Stimulated activated CD8-positive, alpha-beta memory T cell treated with anti-CD3 and anti-CD28 coated beads, Interleukin-2, amount 100 ng/mL, for 48 hours (primary cell): Measurements from ENCODE around the gene AHNAK.
"Not testable (repeated sequence)": the region's sequence is repeated elsewhere in the genome, so short reads cannot be mapped to it uniquely, and the experiment has no call there.

ENCODE experiments used
- DNase-seq, 2 donors: peaks; one replicate each; pipeline ENCODE4 v3.0.0-alpha.2; 2020; ENCODE audit warnings: low read depth in 2 of 2

The AHNAK gene

GRCh38 chr11:62550478-62550877, 3.9 kb upstream of the AHNAK start:
- DNase-seq = not testable (repeated sequence)

GRCh38 chr11:62548545-62549335, 2.1 kb upstream of the AHNAK start:
- DNase-seq = no peak

GRCh38 chr11:62547691-62548281, 1.2 kb upstream of the AHNAK start:
- DNase-seq = no peak

- DNase-seq = no peak
Measured at GRCh38 chr11:62546929-62547625, 471 bp upstream of the AHNAK start.

DNA sequence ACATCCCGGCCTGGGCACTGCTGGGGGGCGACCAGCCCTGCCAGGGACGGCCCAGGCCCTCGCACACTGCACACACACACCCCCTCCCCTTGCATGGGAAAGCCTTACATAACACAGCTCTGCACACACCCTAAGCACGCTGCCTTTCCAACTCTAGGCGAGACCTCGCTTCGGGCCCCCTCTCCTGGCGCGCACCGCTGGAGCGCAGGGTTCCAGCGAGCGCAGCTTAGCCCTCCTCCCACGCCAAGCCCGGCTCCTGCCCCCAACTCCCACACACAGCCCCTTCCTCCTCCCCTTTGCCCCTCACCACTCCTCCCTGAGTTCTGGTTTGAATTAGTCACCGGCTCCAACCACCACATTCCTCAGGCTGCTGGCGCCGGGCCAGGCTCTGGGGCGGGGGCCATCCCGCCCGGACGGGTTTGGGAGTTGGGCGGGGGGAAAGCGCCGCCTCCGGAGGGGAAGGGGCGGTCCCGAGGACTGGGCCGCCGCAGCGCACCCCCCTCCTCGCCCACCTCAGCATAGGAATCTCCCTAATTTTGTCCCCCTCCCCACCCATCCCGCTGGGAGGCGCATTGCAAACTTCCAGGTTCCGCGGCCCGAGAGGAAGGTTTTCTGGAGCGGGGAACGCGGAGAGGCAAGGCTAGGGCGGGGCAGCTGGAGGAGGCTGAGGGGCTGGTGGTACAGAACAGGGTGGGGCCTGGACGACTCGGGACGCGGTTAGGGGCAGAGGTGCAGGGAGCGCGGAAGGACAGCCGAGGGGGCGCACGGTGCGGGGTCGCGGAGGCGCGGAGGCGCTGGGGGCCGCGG, 966 bp downstream of the AHNAK start:
- DNase-seq = no peak

DNA sequence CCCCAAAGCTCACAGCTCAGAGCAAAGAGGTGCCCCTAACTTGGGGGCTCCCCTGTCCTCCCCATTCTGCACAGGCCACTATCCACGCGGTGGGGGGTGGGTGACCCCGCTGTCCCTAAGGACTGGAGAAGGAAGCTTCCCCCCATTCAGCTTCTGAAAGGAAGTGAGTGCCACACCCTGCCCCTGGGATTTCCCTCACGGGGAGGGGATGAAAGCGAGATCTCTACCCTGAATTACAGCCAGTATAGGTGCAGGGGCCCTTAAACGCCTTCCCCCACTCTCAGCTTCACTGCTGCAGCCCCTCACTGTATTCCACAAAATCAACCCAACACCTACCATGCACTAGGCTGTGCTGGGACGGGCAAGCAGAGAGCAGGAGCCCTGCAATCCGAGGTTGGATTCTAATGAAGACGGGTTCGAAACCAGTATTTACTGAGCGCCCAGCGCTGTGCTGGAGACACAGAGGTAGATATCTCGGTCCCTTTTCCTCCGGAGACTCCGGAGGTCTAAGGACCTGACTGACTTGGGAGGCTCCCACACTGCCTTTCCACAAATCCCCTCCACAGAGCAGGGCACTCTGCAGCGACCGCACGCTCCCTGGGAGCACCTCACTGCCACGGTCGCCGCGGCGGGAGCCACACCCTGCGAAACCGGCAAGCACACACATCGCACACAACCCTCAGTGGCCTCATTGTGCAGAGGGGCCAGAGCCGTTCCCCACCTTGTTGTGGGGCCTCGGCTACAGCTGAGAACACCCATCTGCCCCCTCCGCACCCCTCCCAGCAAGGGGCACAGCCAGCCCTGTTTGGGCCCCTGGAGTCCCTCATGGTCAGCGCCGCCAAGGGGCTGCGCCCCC, 1.8 kb downstream of the AHNAK start:
- no peak for DNase-seq

DNA sequence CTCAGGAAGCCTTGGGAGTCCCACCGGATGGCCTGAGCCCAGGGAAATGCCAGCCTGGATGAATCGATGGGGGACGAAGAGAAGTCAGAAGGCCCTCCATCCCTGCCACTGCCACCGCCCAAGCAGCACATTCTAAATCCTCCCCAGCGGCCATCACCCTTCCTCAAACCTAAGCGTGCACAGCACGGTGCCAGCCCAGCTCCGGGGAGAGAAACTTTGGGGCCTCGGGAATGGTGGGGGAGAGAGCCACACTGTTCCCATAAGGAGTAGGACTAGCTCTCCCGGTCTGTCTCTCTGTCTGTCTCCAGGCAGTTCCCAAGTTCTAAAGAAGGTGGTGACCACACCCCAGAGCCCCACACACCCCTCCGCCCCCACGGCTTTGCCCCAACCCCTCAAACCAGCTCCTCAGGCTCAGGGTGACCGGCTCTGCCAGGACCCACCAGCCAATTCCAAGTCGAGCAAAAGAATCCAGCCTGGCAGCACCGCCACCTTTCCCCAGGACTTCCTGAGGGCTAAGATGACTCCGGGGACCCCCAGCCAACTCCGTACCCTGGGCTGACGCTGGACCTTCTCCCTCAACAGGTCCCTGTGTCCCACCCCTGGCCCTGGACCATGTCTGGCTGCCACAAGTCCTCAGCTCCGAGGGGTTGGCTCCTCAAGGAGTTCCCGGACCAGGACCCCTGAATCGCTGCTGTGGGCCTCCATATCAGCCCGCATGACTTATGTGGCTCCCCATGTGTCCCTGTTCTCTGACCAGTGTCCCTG, 2.7 kb downstream of the AHNAK start:
- DNase-seq = no peak

- DNase-seq = peak in 1 of 2 donors; percentile 59
Measured at GRCh38 chr11:62542750-62543567, 3.6 kb downstream of the AHNAK start.

- no peak for DNase-seq
Measured at GRCh38 chr11:62542111-62542745, 4.4 kb downstream of the AHNAK start.

DNA sequence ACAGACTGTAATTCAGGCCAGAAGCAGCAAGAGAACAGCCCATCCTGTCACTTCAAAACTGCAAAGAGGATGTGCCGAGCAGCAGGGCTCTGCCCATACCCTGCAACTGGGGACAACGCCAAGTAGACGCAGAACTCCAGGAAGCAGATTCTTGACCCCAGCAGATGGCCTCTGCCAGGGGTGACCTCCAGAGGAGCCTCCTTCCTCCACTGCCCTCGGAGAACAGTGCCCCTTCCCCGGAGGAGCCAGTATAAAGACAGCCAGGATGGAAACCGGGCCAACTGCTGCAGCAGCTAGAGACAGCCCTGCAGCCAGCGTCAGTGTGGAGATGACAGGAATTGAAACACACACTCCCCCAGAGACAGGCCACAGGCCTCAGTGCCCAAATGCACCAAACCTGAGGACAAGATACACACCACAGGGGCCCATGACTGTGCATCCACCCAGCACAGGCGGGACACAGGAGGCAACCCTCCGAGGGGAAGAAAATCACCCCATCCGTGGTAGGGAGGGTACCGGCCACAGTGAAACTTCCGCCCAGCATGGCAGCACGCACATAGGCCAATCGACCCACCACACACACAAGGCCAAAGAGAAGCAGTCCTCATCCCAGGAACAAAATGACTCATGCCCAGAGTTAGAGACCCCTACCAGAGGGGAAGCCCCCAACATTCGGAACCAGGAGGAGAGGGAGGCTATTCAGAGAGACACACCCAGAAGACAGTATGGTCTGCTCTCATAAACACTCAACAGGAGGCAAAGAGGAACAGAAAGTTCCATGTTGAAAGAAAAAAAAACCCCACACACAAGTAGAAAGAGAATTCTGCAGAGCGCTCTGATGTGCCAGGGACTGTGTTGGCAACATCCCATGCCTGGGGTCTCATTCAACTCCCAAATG, 5.6 kb downstream of the AHNAK start:
- no peak for DNase-seq

DNA sequence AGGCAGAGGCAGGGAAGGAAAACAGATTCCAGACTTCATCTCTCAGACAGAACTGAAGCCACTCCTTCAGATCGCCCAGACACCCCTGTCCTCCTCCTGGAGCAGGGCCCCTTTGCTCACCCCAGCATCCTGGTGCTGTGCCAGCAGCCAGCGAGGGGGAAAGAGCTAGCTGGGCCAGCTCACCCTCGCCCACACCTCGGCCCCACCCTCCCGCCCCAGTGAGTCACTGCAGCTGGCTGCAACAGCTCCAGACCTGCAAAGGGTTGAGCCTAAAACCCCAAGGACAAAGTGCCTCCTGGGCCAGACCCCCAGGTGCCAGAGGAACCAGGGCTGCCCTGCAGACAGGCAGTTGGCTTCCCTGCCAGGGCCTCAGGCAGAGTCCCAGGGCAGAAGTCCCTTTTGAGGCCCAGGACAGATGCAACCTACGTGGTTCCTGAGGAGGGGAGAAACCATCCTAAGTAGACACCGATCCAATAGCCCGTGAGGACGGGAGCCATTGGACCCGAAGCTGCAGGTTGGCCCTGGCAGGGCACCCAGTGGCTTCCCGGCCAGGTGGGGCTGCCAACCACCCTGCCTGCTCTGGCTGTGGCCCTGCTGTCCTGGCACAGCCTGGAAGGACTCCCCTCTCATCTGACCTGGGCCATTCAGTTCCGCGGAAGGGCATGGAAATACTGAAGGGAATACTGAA, 7.2 kb downstream of the AHNAK start:
- DNase-seq = peak in 1 of 2 donors; percentile 57

DNA sequence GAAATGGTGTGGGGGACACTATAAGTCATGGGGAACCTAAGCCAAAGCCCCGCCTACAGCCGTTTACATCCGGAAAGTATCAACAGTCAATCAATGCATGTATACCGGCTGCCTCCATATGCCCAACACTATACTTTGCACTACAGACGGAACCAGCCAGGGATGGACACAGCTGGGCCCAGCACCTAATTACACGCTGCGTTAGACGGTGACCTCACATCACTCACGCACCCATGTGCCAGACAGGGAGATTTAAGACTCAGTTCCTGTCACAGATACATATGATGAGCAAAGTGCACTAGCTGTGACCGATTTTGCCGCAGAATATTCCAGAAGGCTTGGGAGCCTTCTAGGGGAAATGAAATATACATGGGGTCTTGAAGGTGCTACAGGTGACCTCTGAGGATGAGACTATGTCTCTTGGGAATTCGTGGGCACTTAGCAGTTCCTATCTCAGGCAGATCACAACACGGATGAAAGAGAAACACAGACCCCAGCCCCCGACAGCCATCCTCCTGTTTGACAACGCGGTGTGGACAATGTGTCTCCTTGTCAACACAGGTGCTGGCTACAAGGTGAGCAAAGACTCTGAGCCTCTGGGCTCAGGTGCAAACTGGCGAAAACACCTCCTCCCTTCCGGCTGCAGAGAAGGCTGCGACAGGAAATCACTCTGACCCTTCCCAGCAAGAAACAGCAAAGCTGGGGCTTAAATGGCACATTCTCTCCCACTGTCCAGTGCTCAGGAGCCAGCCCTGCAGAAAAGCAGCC, 8.0 kb downstream of the AHNAK start:
- no peak for DNase-seq

DNA sequence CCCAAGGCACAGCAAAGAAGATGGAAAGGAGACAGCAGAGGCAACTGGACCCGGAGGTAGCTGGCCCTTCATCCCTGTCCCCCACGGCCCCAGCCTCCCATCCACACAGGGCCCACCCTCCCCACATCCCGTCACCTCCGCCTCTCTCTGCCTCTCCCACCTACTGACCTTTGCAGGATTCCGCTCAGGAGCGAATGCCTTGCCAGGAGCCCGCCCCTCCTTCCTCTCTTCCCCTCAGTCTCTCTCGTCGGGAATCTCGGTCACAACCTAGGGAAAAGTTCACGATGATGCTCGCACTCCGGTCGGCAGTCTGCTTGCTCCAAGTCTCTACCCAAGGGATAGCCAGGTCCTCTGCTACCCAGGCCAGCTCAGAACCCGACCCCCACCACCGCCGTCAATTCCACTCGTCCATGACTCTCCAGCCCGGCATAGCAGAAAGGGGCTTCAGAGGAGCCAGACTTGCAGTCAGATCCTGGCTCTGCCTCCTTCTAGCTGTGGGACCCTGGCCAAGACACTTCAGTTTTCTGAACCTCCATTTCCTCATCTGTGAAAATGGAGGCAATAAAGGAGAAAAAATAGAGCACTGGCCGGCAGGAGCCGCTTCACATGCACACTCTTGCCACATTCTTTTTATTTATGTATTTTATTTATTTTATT, 10.2 kb downstream of the AHNAK start:
- no peak for DNase-seq

- DNase-seq = no peak
Measured at GRCh38 chr11:62535802-62536201, 10.8 kb downstream of the AHNAK start.

GRCh38 chr11:62534779-62535545, 11.6 kb downstream of the AHNAK start:
- no peak for DNase-seq
